Fibroblast of lung (primary cell): ENCODE data around the gene ATG7. TPM values are rescaled to one million over a fixed set of nuclear protein-coding genes. Genes with fewer than 3 reads are reported as not detected.

Experiments
- DNase-seq, 2 donors: peaks; one replicate each; pipeline versions ENCODE4 v3.0.0 to v3.0.0-alpha.2; 2010; ENCODE audit warnings: low read depth in 2 of 2
- H2AFZ ChIP-seq: 2 replicates; pipeline ENCODE4 v1.5.1; 2012; ENCODE audit warnings: low read length, control low read depth, inconsistent platforms
- H3K27ac ChIP-seq: 2 replicates; pipeline ENCODE4 v1.5.1; 2011; ENCODE audit warnings: low read length, control low read depth; ENCODE audit not compliant: insufficient read depth
- H3K27me3 ChIP-seq: 2 replicates; pipeline ENCODE4 v1.5.1; 2011; ENCODE audit warnings: mild to moderate bottlenecking, low read length; ENCODE audit not compliant: control insufficient read depth, insufficient read depth
- H3K36me3 ChIP-seq: 2 replicates; pipeline ENCODE4 v1.5.1; 2011; ENCODE audit warnings: low read length; ENCODE audit not compliant: control insufficient read depth, insufficient read depth
- H3K4me1 ChIP-seq: 2 replicates; pipeline ENCODE4 v1.5.1; 2011; ENCODE audit warnings: low read length; ENCODE audit not compliant: control insufficient read depth, insufficient read depth; ENCODE audit errors: extremely low read depth
- H3K4me2 ChIP-seq: 2 replicates; pipeline ENCODE4 v1.5.1; 2011; ENCODE audit warnings: low read length, control low read depth; ENCODE audit not compliant: insufficient read depth; ENCODE audit errors: extremely low read depth
- H3K4me3 ChIP-seq, 4 experiments: fragments of 200-600 bp in 1 of 4; sonication (generic) in 1 of 4; replicated peaks in 1 of 4; 2 replicates each; pipeline ENCODE4 v1.5.1; 2011 to 2016; ENCODE audit warnings: low read length in 4 of 4, low read depth in 3 of 4, mild to moderate bottlenecking in 3 of 4, control low read depth in 2 of 4, inconsistent platforms in 1 of 4, mixed read lengths in 1 of 4; ENCODE audit not compliant: insufficient read depth in 1 of 4; ENCODE audit errors: control extremely low read depth in 1 of 4
- H3K79me2 ChIP-seq: 2 replicates; pipeline ENCODE4 v1.5.1; 2012; ENCODE audit warnings: mild to moderate bottlenecking, low read length, inconsistent platforms; ENCODE audit not compliant: control insufficient read depth, insufficient read depth
- H3K9ac ChIP-seq: 2 replicates; pipeline ENCODE4 v1.5.1; 2011; ENCODE audit warnings: mild to moderate bottlenecking, low read length, control low read depth; ENCODE audit not compliant: insufficient read depth
- H3K9me3 ChIP-seq: 2 replicates; pipeline ENCODE4 v1.5.1; 2012; ENCODE audit warnings: low read depth, low read length; ENCODE audit not compliant: control insufficient read depth, insufficient read depth
- H4K20me1 ChIP-seq: 2 replicates; pipeline ENCODE4 v1.5.1; 2011; ENCODE audit warnings: low read length; ENCODE audit not compliant: control insufficient read depth, insufficient read depth; ENCODE audit errors: extremely low read depth
- CTCF ChIP-seq, 2 donors: IDR thresholded peaks in 1 of 2; conservative IDR thresholded peaks in 1 of 2; 1 replicate in 1 of 2; 2 replicates in 1 of 2; pipeline ENCODE4 v1.5.1; 2011 to 2012; ENCODE audit warnings: low read length in 2 of 2, control low read depth in 1 of 2, inconsistent platforms in 1 of 2, low read depth in 1 of 2, mild to moderate bottlenecking in 1 of 2
- EZH2 ChIP-seq: IDR thresholded peaks from 2 replicates; pipeline ENCODE4 v1.5.1; 2012; ENCODE audit warnings: low read length, control low read depth, mild to moderate bottlenecking; ENCODE audit errors: missing control alignments
- polyA plus RNA-seq, 2 donors: library from polyadenylated mRNA; depleted of rRNA in 1 of 2; stranded (reverse) in 1 of 2; unstranded in 1 of 2; fragments of >200 nt; gene quantifications; 2 replicates each; pipeline ENCODE4 v1.2.1, GENCODE V29; 2011 to 2012; ENCODE audit warnings: missing spikeins in 1 of 2
- total RNA-seq: library from RNA; depleted of rRNA; stranded (reverse); fragments of >200 nt; gene quantifications from 2 replicates; pipeline ENCODE4 v1.2.1, GENCODE V29; 2014

ATG7 gene
- total and polyA plus RNA-seq, 2 donors (not counting 1 experiment from before 2014, with no cell fraction given), result 50.8 to 56.5 TPM

GRCh38 chr3:11370966-11371365, 98.8 kb downstream of the ATG7 start:
- TF ChIP-seq EZH2 (no peak), CTCF (conservative IDR thresholded peaks at IDR 0.05 in 1 of 2, IDR thresholded peaks at IDR 0.05 in 1 of 2; ENCODE audit: low read depth in 1 of 2, low read length in 2 of 2) (no peak)
- peaks cover 3% of the 10 kb centered on the region for H3K4me1 ChIP-seq

GRCh38 chr3:11371747-11372146, 99.5 kb downstream of the ATG7 start:
- DNase-seq, result no peak
- Histone ChIP-seq H2AFZ (no peak overlapping the region), H3K27ac (no peak overlapping the region), H3K9me3 (no peaks in the 10 kb centered on the region), H3K4me3 (no peak overlapping the region), H4K20me1 (no peaks in the 10 kb centered on the region), H3K27me3 (no peaks in the 10 kb centered on the region), H3K79me2 (no peaks in the 10 kb centered on the region), H3K9ac (no peak overlapping the region), H3K36me3 (peaks cover 5% of the 10 kb centered on the region), H3K4me1 (peaks cover 3% of the 10 kb centered on the region), H3K4me2 (no peak overlapping the region)
- TF ChIP-seq CTCF (conservative IDR thresholded peaks at IDR 0.05 in 1 of 2, IDR thresholded peaks at IDR 0.05 in 1 of 2; ENCODE audit: low read depth in 1 of 2, low read length in 2 of 2), result no peak

More at GRCh38 chr3:11370966-11371365, 98.8 kb downstream of the ATG7 start:
- Histone ChIP-seq H2AFZ (no peak overlapping the region), H3K4me3 (no peak overlapping the region), H4K20me1 (no peaks in the 10 kb centered on the region), H3K27ac (no peak overlapping the region), H3K9me3 (no peaks in the 10 kb centered on the region), H3K36me3 (peaks cover 5% of the 10 kb centered on the region), H3K79me2 (no peaks in the 10 kb centered on the region), H3K27me3 (no peaks in the 10 kb centered on the region), H3K4me2 (no peak overlapping the region), H3K9ac (no peak overlapping the region)
- DNase-seq, result no peak

GRCh38 chr3:11373235-11373634, 101.0 kb downstream of the ATG7 start:
- no peaks in the 10 kb centered on the region for H3K27me3 ChIP-seq
- H3K27ac ChIP-seq, result no peak overlapping the region
- no peak overlapping the region for H2AFZ ChIP-seq
- H3K4me3 ChIP-seq, result no peak overlapping the region
- H3K4me2 ChIP-seq, result no peak overlapping the region
- H3K9me3 ChIP-seq, result no peaks in the 10 kb centered on the region
- no peak overlapping the region for H3K9ac ChIP-seq
- TF ChIP-seq CTCF (conservative IDR thresholded peaks at IDR 0.05 in 1 of 2, IDR thresholded peaks at IDR 0.05 in 1 of 2; ENCODE audit: low read depth in 1 of 2, low read length in 2 of 2), result no peak
- TF ChIP-seq EZH2, result no peak
- no peaks in the 10 kb centered on the region for H3K79me2 ChIP-seq
- H3K4me1 ChIP-seq, result no peaks in the 10 kb centered on the region
- DNase-seq, result no peak
- H3K36me3 ChIP-seq, result peaks cover 5% of the 10 kb centered on the region
- no peaks in the 10 kb centered on the region for H4K20me1 ChIP-seq
